Stomach (tissue), 9 donors: Measurements from ENCODE around the gene GALK1. TPM values are rescaled to one million over a fixed set of nuclear protein-coding genes. Genes with fewer than 3 reads are reported as not detected.
A peak's percentile ranks its signal among the peaks of the same experiment; 100 is the strongest.

Experiments
- DNase-seq, 2 donors: peaks; one replicate each; pipeline versions ENCODE4 v3.0.0 to v3.0.0-alpha.2; 2013 to 2019
- H3K27ac ChIP-seq, 5 donors: fragments of 200-600 bp in 4 of 5; sonication (generic) in 4 of 5; one replicate each; pipeline ENCODE4 v1.5.1; 2013 to 2019; ENCODE audit warnings: mild to moderate bottlenecking in 1 of 5, moderate library complexity in 1 of 5
- H3K27me3 ChIP-seq, 3 donors: fragments of 200-600 bp; sonication (generic); one replicate each; pipeline ENCODE4 v1.5.1; 2017 to 2019; ENCODE audit warnings: mixed run types in 1 of 3
- H3K36me3 ChIP-seq, 4 donors: fragments of 200-600 bp; sonication (generic); 1 replicate in 3 of 4; 2 replicates in 1 of 4; pipeline ENCODE4 v1.5.1; 2016 to 2019
- H3K4me1 ChIP-seq, 4 donors: fragments of 200-600 bp; sonication (generic); one replicate each; pipeline ENCODE4 v1.5.1; 2016 to 2019
- H3K4me3 ChIP-seq, 4 donors: fragments of 200-600 bp; sonication (generic) in 3 of 4; one replicate each; pipeline ENCODE4 v1.5.1; 2016 to 2019; ENCODE audit warnings: mild to moderate bottlenecking in 1 of 4
- H3K9me3 ChIP-seq, 4 donors: fragments of 200-600 bp; sonication (generic); one replicate each; pipeline ENCODE4 v1.5.1; 2016 to 2019
- CTCF ChIP-seq, 7 experiments: fragments of 450-650 bp in 4 of 7; fragments of 200-600 bp in 3 of 7; sonication (generic) in 3 of 7; IDR thresholded peaks; one replicate each; pipeline ENCODE4 v1.5.1; 2016 to 2019; ENCODE audit warnings: antibody characterized with exemption in 7 of 7, control low read depth in 2 of 7, mild to moderate bottlenecking in 1 of 7
- EP300 ChIP-seq: sonication (generic); formaldehyde crosslinking; IDR thresholded peaks from one replicate; pipeline ENCODE4 v1.6.1; 2017; ENCODE audit warnings: antibody characterized with exemption
- POLR2A ChIP-seq, 4 donors: fragments of 450-650 bp; IDR thresholded peaks; one replicate each; pipeline ENCODE4 v1.6.1; 2016; ENCODE audit warnings: antibody characterized with exemption in 4 of 4, control low read depth in 2 of 4, mild to moderate bottlenecking in 1 of 4, moderate library complexity in 1 of 4
- POLR2AphosphoS5 ChIP-seq, 3 donors: sonication (generic); formaldehyde crosslinking; IDR thresholded peaks; one replicate each; pipeline ENCODE4 v1.6.1; 2016; ENCODE audit warnings: antibody characterized with exemption in 3 of 3
- WGBS, 5 donors: extraction: QIAGEN DNeasy Blood & Tissue Kit in 3 of 5; methylation state at CpG; one replicate each; pipeline versions ENCODE4 v1.1.5 to v1.1.7; 2013 to 2018; 5-methylcytosine and 5-hydroxymethylcytosine counted together
- intact Hi-C: fragments of 100-400 bp; cut with DNase I; formaldehyde crosslinking; loops from one replicate; pipeline ENCODE4 v1.15.1; 2023; ENCODE audit warnings: low total_unique reads
- polyA plus RNA-seq, 3 donors: library from polyadenylated mRNA; stranded (reverse); fragments of 200-250 nt; gene quantifications; one replicate each; pipeline ENCODE4 v1.2.3, GENCODE V29; 2013
- total RNA-seq, 5 donors: library from RNA; depleted of rRNA; stranded (reverse); fragments of >200 nt; gene quantifications; one replicate each; pipeline versions ENCODE4 v1.1.0 to v1.2.3, GENCODE V29; 2014 to 2016
- donor health status: healthy with polysubstance abuse.
- donor health status: Bipolar disorder and iron deficiency.
- donor health status: healthy.

Gene GALK1
- total and polyA plus RNA-seq, 8 donors = 7.6 to 57.1 (median 34.5) TPM

- 1 to 3% (median 2%) methylated on average over 42 to 70 of the region's 70 CpGs for WGBS, 5 donors
- H3K27me3 ChIP-seq = peaks cover 0 to 64% (median 21%) of the 10 kb centered on the region in 3 donors
- H3K36me3 ChIP-seq = peaks cover 6 to 20% (median 15%) of the 10 kb centered on the region in 4 donors
- H3K4me1 ChIP-seq = peaks cover 17 to 41% (median 38%) of the 10 kb centered on the region in 4 donors
- H3K9me3 ChIP-seq = no peaks in the 10 kb centered on the region
- intact Hi-C loops = no loop called here
- peak in 2 of 3 donors; percentile 22 to 39 for TF ChIP-seq POLR2AphosphoS5 (IDR thresholded peaks at IDR 0.05)
- peak in 1 of 4 donors; percentile 33 for TF ChIP-seq POLR2A (IDR thresholded peaks at IDR 0.05)
- TF ChIP-seq EP300 = no peak
- peak in 1 of 7 experiments; percentile 33 for TF ChIP-seq CTCF (IDR thresholded peaks at IDR 0.05)
- H3K4me3 ChIP-seq = peak within 1 kb of the TSS; percentile 43 to 60 (median 55)
- peak within 1 kb of the TSS; percentile 85 to 92 (median 90) for H3K27ac ChIP-seq
- peak; percentile 91 to 95 for DNase-seq
Observed at GRCh38 chr17:75720656-75721462, 44.1 kb downstream of the GALK1 start, which contains the start of gene ITGB4. Gene ITGB4 (plus strand): TSS chr17:75721459. CDS start chr17:75724704, 3,245 bp downstream.

GRCh38 chr17:75719732-75720131 is 45.3 kb downstream of the GALK1 start:
- intact Hi-C loops = no loop called here
- Histone ChIP-seq H3K4me1 (peaks cover 17 to 41% (median 38%) of the 10 kb centered on the region in 4 donors), H3K4me3 (no peak overlapping the region), H3K36me3 (peaks cover 0 to 8% (median 4%) of the 10 kb centered on the region in 4 donors), H3K27ac (peak overlapping the region in 4 of 5 donors; percentile 85 to 92 (median 89)), H3K27me3 (peaks cover 0 to 75% (median 21%) of the 10 kb centered on the region in 3 donors), H3K9me3 (no peaks in the 10 kb centered on the region)
- 79 to 100% (median 91%) methylated on average over 2 of the region's 2 CpGs for WGBS, 5 donors
- no peak for DNase-seq
- TF ChIP-seq POLR2AphosphoS5 (IDR thresholded peaks at IDR 0.05) (no peak), EP300 (no peak), POLR2A (IDR thresholded peaks at IDR 0.05) (no peak), CTCF (IDR thresholded peaks at IDR 0.05) (no peak)

- WGBS, 5 donors = 57 to 72% (median 67%) methylated on average over 2 of the region's 2 CpGs
- H3K36me3 ChIP-seq = peaks cover under 1 to 16% (median 15%) of the 10 kb centered on the region in 4 donors
- no peak for DNase-seq
- H3K4me1 ChIP-seq = peaks cover 0 to 15% (median 1%) of the 10 kb centered on the region in 4 donors
- TF ChIP-seq EP300 (no peak), CTCF (IDR thresholded peaks at IDR 0.05) (no peak), POLR2A (IDR thresholded peaks at IDR 0.05) (no peak), POLR2AphosphoS5 (IDR thresholded peaks at IDR 0.05) (no peak)
- intact Hi-C loops = no loop called here
- no peaks in the 10 kb centered on the region for H3K9me3 ChIP-seq
- no peak overlapping the region for H3K4me3 ChIP-seq
- peaks cover 0 to 26% (median 0%) of the 10 kb centered on the region in 3 donors for H3K27me3 ChIP-seq
- no peak overlapping the region for H3K27ac ChIP-seq
Observed at GRCh38 chr17:75712446-75712845, 52.5 kb downstream of the GALK1 start.

Other genes with a start within 250 kb of the GALK1 start
- 10 to 100 TPM in 4 of 5 donors, 1 to 10 TPM in 1; 9.0 to 27.4 (median 15.6) TPM for gene CASKIN2, start 249.7 kb downstream of the GALK1 start, total RNA-seq
- 1 to 10 TPM; 5.4 to 9.3 (median 8.8) TPM for gene CASKIN2, start 249.7 kb downstream of the GALK1 start, polyA plus RNA-seq
- gene TSEN54, start 248.7 kb downstream of the GALK1 start, total RNA-seq = 100 to 1,000 TPM in 2 of 5 donors, 10 to 100 TPM in 3; 13.2 to 219 (median 48.1) TPM
- gene TSEN54, start 248.7 kb downstream of the GALK1 start, polyA plus RNA-seq = 10 to 100 TPM; 20.8 to 49.7 (median 36.2) TPM
- gene LLGL2, start 239.5 kb downstream of the GALK1 start, total RNA-seq = 100 to 1,000 TPM in 4 of 5 donors, 10 to 100 TPM in 1; 72.3 to 565 (median 165) TPM
- 100 to 1,000 TPM; 144 to 199 (median 184) TPM for gene LLGL2, start 239.5 kb downstream of the GALK1 start, polyA plus RNA-seq
- gene MYO15B, start 177.4 kb downstream of the GALK1 start, total RNA-seq = 100 to 1,000 TPM; 138 to 515 (median 186) TPM
- 10 to 100 TPM; 67.7 to 82.3 (median 68.5) TPM for gene MYO15B, start 177.4 kb downstream of the GALK1 start, polyA plus RNA-seq
- 10 to 100 TPM in 1 of 5 donors, 1 to 10 TPM in 1, under 1 TPM in 1, not detected in 2; 0.58 to 12.7 (median 3.6) TPM for gene SMIM5, start 131.8 kb downstream of the GALK1 start, total RNA-seq
- gene SMIM5, start 131.8 kb downstream of the GALK1 start, polyA plus RNA-seq = 10 to 100 TPM in 1 of 3 donors, 1 to 10 TPM in 2; 5.9 to 29.5 (median 10.0) TPM
- 100 to 1,000 TPM in 2 of 5 donors, 10 to 100 TPM in 3; 21.4 to 229 (median 46.7) TPM for gene RECQL5, start 98.0 kb downstream of the GALK1 start, total RNA-seq
- gene RECQL5, start 98.0 kb downstream of the GALK1 start, polyA plus RNA-seq = 10 to 100 TPM; 29.6 to 61.4 (median 50.8) TPM
- gene SAP30BP, start 97.9 kb downstream of the GALK1 start, total RNA-seq = 100 to 1,000 TPM in 2 of 5 donors, 10 to 100 TPM in 3; 24.6 to 154 (median 72.9) TPM
- gene SAP30BP, start 97.9 kb downstream of the GALK1 start, polyA plus RNA-seq = 10 to 100 TPM; 59.0 to 82.5 (median 72.8) TPM
- 100 to 1,000 TPM in 4 of 5 donors, 10 to 100 TPM in 1; 66.8 to 137 (median 132) TPM for gene ITGB4, start 43.7 kb downstream of the GALK1 start, total RNA-seq
- gene ITGB4, start 43.7 kb downstream of the GALK1 start, polyA plus RNA-seq = 10 to 100 TPM; 33.6 to 66.1 (median 60.3) TPM
- gene UNK, start 19.6 kb upstream of the GALK1 start, total RNA-seq = 100 to 1,000 TPM in 1 of 5 donors, 10 to 100 TPM in 3, 1 to 10 TPM in 1; 3.5 to 102 (median 33.0) TPM
- gene UNK, start 19.6 kb upstream of the GALK1 start, polyA plus RNA-seq = 10 to 100 TPM; 13.5 to 17.3 (median 15.1) TPM
- gene UNC13D, start 79.2 kb upstream of the GALK1 start, total RNA-seq = 10 to 100 TPM in 4 of 5 donors, 1 to 10 TPM in 1; 9.0 to 45.5 (median 25.5) TPM
- gene UNC13D, start 79.2 kb upstream of the GALK1 start, polyA plus RNA-seq = 10 to 100 TPM in 2 of 3 donors, 1 to 10 TPM in 1; 6.4 to 18.5 (median 17.9) TPM
- gene WBP2, start 90.1 kb upstream of the GALK1 start, total RNA-seq = 100 to 1,000 TPM in 1 of 5 donors, 10 to 100 TPM in 4; 28.6 to 122 (median 46.1) TPM
- gene WBP2, start 90.1 kb upstream of the GALK1 start, polyA plus RNA-seq = 100 to 1,000 TPM in 1 of 3 donors, 10 to 100 TPM in 2; 87.3 to 104 (median 98.6) TPM
- 10 to 100 TPM in 4 of 5 donors, 1 to 10 TPM in 1; 3.5 to 40.4 (median 11.9) TPM for gene TRIM47, start 113.4 kb upstream of the GALK1 start, total RNA-seq
- 10 to 100 TPM; 24.2 to 34.7 (median 28.4) TPM for gene TRIM47, start 113.4 kb upstream of the GALK1 start, polyA plus RNA-seq
- gene TRIM65, start 131.8 kb upstream of the GALK1 start, total RNA-seq = 10 to 100 TPM in 3 of 5 donors, 1 to 10 TPM in 1, not detected in 1; 9.2 to 26.6 (median 16.9) TPM
- 10 to 100 TPM in 1 of 3 donors, 1 to 10 TPM in 2; 8.1 to 10.6 (median 9.5) TPM for gene TRIM65, start 131.8 kb upstream of the GALK1 start, polyA plus RNA-seq
- 100 to 1,000 TPM in 1 of 5 donors, 10 to 100 TPM in 3, 1 to 10 TPM in 1; 9.3 to 244 (median 29.9) TPM for gene MRPL38, start 139.7 kb upstream of the GALK1 start, total RNA-seq
- 10 to 100 TPM; 54.2 to 89.2 (median 73.9) TPM for gene MRPL38, start 139.7 kb upstream of the GALK1 start, polyA plus RNA-seq
- gene FBF1, start 175.8 kb upstream of the GALK1 start, total RNA-seq = 10 to 100 TPM in 4 of 5 donors, 1 to 10 TPM in 1; 3.8 to 21.7 (median 19.6) TPM
- gene FBF1, start 175.8 kb upstream of the GALK1 start, polyA plus RNA-seq = 10 to 100 TPM in 1 of 3 donors, 1 to 10 TPM in 2; 1.7 to 10.4 (median 6.8) TPM
- 100 to 1,000 TPM in 1 of 5 donors, 10 to 100 TPM in 4; 28.1 to 133 (median 71.8) TPM for gene ACOX1, start 214.0 kb upstream of the GALK1 start, total RNA-seq
- 10 to 100 TPM; 11.9 to 26.5 (median 20.6) TPM for gene ACOX1, start 214.0 kb upstream of the GALK1 start, polyA plus RNA-seq
- 100 to 1,000 TPM in 1 of 5 donors, 10 to 100 TPM in 3, not detected in 1; 14.2 to 121 (median 19.3) TPM for gene TEN1, start 214.0 kb upstream of the GALK1 start, total RNA-seq
- 10 to 100 TPM; 37.1 to 66.6 (median 52.4) TPM for gene TEN1, start 214.0 kb upstream of the GALK1 start, polyA plus RNA-seq
- 10 to 100 TPM in 1 of 5 donors, 1 to 10 TPM in 3, not detected in 1; 3.1 to 20.4 (median 7.3) TPM for gene CDK3, start 235.7 kb upstream of the GALK1 start, total RNA-seq
- 10 to 100 TPM in 1 of 3 donors, 1 to 10 TPM in 2; 7.3 to 17.2 (median 8.2) TPM for gene CDK3, start 235.7 kb upstream of the GALK1 start, polyA plus RNA-seq